ENCODE data around the gene WDR36. TPM values are rescaled to one million over a fixed set of nuclear protein-coding genes. Genes with fewer than 3 reads are reported as not detected.

Gene WDR36
- total and polyA plus RNA-seq, 8 donors = 4.0 to 50.7 (median 7.0) TPM

DNA sequence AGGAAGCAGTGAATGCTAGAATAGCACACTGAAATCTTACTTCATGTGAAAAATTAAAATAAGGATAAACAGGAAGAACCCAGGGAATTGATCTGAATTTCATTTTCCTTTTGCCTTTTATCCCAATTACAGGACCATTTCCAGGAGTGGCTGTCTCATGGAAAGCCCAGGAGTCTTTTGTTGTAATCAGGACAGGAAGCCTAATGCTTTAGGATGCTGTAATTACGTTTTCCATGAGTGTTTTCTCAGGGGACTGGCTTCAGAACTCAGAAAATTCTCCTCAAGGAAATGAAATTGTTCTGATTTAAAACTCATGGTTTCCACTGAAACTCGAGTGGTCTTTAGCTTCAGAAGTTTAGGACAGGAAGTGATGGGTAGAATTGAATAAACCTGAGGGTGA is 75.4 kb downstream of the WDR36 start:
- no peak overlapping the region for H3K27ac ChIP-seq
- TF ChIP-seq EP300 (IDR thresholded peaks at IDR 0.05) = no peak
- TF ChIP-seq POLR2A (IDR thresholded peaks at IDR 0.05) = no peak
- H3K27me3 ChIP-seq = no peaks in the 10 kb centered on the region
- no peaks in the 10 kb centered on the region for H3K36me3 ChIP-seq
- no peaks in the 10 kb centered on the region for H3K9me3 ChIP-seq
- 43 to 70% (median 67%) methylated on average over 2 of the region's 2 CpGs for WGBS, 5 donors
- no peak overlapping the region for H3K4me3 ChIP-seq
- H3K4me1 ChIP-seq = no peaks in the 10 kb centered on the region
- intact Hi-C loops (cut with DNase I; ENCODE audit: low total_unique reads) = loop anchor here (10.0 kb wide), 1 partner anchor 977 kb away; no protein-coding TSS in a partner anchor
- no peak for DNase-seq

DNA sequence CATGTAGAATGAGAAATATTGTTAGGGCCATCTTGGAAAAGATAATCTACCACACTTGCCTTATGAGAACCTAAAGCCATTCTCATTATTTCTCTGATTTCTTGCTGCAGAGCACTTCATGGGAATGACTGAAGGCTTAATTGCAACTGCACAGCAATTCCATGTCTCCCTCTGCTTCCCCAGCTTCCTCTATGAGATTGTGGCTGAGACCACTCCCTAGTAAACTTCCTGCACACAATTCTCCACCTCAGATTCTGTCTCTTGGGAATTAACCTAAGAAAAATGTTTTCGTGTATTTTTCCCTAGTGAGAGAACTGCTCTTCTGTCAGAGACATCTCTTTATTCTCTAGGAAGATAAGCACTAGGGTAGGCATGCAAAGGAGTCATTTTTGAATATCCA is 76.5 kb downstream of the WDR36 start:
- H3K27ac ChIP-seq = no peak overlapping the region
- H3K27me3 ChIP-seq = no peaks in the 10 kb centered on the region
- no peaks in the 10 kb centered on the region for H3K9me3 ChIP-seq
- H3K4me3 ChIP-seq = no peak overlapping the region
- no peaks in the 10 kb centered on the region for H3K36me3 ChIP-seq
- DNase-seq = no peak
- intact Hi-C loops (cut with DNase I; ENCODE audit: low total_unique reads) = loop anchor here (10.0 kb wide), 1 partner anchor 976 kb away; no protein-coding TSS in a partner anchor
- TF ChIP-seq, protein P1, sequence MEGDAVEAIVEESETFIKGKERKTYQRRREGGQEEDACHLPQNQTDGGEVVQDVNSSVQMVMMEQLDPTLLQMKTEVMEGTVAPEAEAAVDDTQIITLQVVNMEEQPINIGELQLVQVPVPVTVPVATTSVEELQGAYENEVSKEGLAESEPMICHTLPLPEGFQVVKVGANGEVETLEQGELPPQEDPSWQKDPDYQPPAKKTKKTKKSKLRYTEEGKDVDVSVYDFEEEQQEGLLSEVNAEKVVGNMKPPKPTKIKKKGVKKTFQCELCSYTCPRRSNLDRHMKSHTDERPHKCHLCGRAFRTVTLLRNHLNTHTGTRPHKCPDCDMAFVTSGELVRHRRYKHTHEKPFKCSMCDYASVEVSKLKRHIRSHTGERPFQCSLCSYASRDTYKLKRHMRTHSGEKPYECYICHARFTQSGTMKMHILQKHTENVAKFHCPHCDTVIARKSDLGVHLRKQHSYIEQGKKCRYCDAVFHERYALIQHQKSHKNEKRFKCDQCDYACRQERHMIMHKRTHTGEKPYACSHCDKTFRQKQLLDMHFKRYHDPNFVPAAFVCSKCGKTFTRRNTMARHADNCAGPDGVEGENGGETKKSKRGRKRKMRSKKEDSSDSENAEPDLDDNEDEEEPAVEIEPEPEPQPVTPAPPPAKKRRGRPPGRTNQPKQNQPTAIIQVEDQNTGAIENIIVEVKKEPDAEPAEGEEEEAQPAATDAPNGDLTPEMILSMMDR (IDR thresholded peaks at IDR 0.05) = no peak
- TF ChIP-seq POLR2AphosphoS5 (IDR thresholded peaks at IDR 0.05) (no peak), POLR2A (IDR thresholded peaks at IDR 0.05) (no peak), EP300 (IDR thresholded peaks at IDR 0.05) (no peak)
- WGBS, 5 donors = 0% methylated on average over 1 of the region's 1 CpG
- no peaks in the 10 kb centered on the region for H3K4me1 ChIP-seq

DNA sequence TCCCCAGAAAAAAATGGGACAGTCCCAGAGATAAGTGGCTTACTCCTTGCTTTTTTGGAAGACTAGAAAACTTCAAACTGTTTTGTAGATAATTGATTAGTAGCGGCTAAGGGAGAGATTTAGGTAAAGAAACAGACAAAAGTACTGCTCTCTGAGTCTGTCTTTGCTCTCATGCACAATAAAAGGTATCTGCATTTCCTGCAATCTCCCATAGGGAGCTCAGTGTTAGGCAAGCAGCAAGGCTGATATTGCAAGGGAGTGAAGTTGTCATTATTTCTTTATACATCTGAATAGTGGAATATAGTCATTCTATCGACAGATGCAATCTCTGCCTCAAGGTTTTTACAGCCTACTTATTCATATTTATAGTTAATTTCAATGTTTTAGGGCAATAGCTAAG is 77.1 kb downstream of the WDR36 start:
- 61 to 87% (median 79%) methylated on average over 2 of the region's 2 CpGs for WGBS, 5 donors
- intact Hi-C loops (cut with DNase I; ENCODE audit: low total_unique reads) = loop anchor here (10.0 kb wide), 1 partner anchor 976 kb away; no protein-coding TSS in a partner anchor
- TF ChIP-seq, protein P1 (IDR thresholded peaks at IDR 0.05) = no peak
- TF ChIP-seq POLR2AphosphoS5 (IDR thresholded peaks at IDR 0.05) (no peak), EP300 (IDR thresholded peaks at IDR 0.05) (no peak), POLR2A (IDR thresholded peaks at IDR 0.05) (no peak)
- H3K36me3 ChIP-seq = no peaks in the 10 kb centered on the region
- DNase-seq = no peak
- H3K4me3 ChIP-seq = no peak overlapping the region
- no peaks in the 10 kb centered on the region for H3K4me1 ChIP-seq
- no peak overlapping the region for H3K27ac ChIP-seq
- no peaks in the 10 kb centered on the region for H3K9me3 ChIP-seq
- no peaks in the 10 kb centered on the region for H3K27me3 ChIP-seq

DNA sequence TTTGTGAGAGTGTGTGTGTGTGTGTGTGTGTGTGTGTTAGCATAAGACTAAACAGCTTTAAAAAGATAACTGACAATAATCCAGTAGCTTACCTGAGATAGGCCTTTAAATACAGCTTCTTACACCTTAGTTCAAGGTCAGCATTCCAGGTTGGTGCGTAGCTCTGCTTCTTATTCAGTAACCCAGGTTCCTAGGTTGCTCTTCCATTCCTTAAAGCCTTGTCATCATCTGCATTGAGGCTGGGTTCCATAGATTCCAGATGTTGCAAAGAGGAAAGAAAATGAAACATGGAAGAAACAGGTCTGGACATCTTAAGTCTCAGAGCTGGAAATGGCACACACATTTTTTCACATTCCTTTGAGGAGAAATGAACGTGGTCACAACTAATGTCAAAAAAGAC is 78.1 kb downstream of the WDR36 start:
- DNase-seq = no peak
- TF ChIP-seq EP300 (IDR thresholded peaks at IDR 0.05) (no peak), POLR2AphosphoS5 (IDR thresholded peaks at IDR 0.05) (no peak), POLR2A (IDR thresholded peaks at IDR 0.05) (no peak)
- TF ChIP-seq, protein P1 (IDR thresholded peaks at IDR 0.05) = no peak
- intact Hi-C loops (cut with DNase I; ENCODE audit: low total_unique reads) = no loop called here
- H3K4me1 ChIP-seq = no peaks in the 10 kb centered on the region
- 74 to 86% (median 80%) methylated on average over 2 of the region's 2 CpGs for WGBS, 5 donors
- H3K27me3 ChIP-seq = no peaks in the 10 kb centered on the region
- H3K36me3 ChIP-seq = no peaks in the 10 kb centered on the region
- no peaks in the 10 kb centered on the region for H3K9me3 ChIP-seq
- no peak overlapping the region for H3K4me3 ChIP-seq
- H3K27ac ChIP-seq = no peak overlapping the region

DNA sequence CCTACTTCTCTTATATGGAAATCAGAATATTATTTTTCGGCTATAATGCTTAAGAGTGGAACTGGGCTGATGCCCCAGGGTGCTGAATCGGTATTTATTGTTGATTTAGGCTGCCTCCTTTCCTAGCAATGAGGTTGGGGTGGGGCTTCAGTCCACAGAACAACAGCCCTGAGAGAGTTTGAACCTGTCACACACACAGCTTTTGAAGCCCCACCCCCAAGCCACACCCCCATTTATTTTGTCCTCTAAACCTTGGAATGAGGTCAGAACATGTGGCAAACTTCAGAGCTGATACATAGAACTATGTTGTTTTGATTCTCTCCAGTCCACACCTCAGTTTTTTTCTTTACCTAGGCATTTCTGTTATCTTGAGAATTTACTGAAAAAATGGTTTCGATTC is 80.4 kb downstream of the WDR36 start:
- Histone ChIP-seq H3K9me3 (no peaks in the 10 kb centered on the region), H3K27me3 (no peaks in the 10 kb centered on the region), H3K36me3 (no peaks in the 10 kb centered on the region), H3K4me1 (no peaks in the 10 kb centered on the region), H3K27ac (no peak overlapping the region), H3K4me3 (no peak overlapping the region)
- DNase-seq = no peak
- WGBS, 5 donors = 52 to 72% (median 64%) methylated on average over 3 of the region's 3 CpGs
- no peak for TF ChIP-seq POLR2A (IDR thresholded peaks at IDR 0.05)
- no peak for TF ChIP-seq POLR2AphosphoS5 (IDR thresholded peaks at IDR 0.05)
- TF ChIP-seq, protein P1 (IDR thresholded peaks at IDR 0.05) = no peak
- no peak for TF ChIP-seq EP300 (IDR thresholded peaks at IDR 0.05)
- intact Hi-C loops (cut with DNase I; ENCODE audit: low total_unique reads) = no loop called here

Data from stomach (tissue), 9 donors.